Measurements from ENCODE around the gene FRAT1. TPM values are rescaled to one million over a fixed set of nuclear protein-coding genes. Genes with fewer than 3 reads are reported as not detected.

The FRAT1 gene
- total RNA-seq, 1 experiment from 2014 or later: 5.3 TPM

GRCh38 chr10:97298223-97298571, 20.9 kb upstream of the FRAT1 start:
- no peaks in the 10 kb centered on the region for H3K36me3 ChIP-seq (ENCODE audit: control insufficient read depth, insufficient read depth, low read length)
- peaks cover 8% of the 10 kb centered on the region; the same call in 1 of the 2 replicates for H3K4me1 ChIP-seq (ENCODE audit: control insufficient read depth, insufficient read depth, low read length)
- no peak overlapping the region for H3K4me3 ChIP-seq (ENCODE audit: low read depth in 2 of 2, low read length in 2 of 2)
- ChIA-PET CTCF (interaction anchor here (0.9 kb wide), 1 partner anchor 10 kb away, joined by 3 read pairs; no protein-coding TSS in a partner anchor), POLR2A (no interaction called here)
- in situ Hi-C loops (cut with HindIII; ENCODE audit: low pct_unique_long_range_greater_than_20kb, low sequenced_read_pairs) (no loop called here), intact Hi-C loops (cut with micrococcal nuclease; ENCODE audit: unreplicated experiment) (no loop called here)
- H3K9me3 ChIP-seq (ENCODE audit: control insufficient read depth, insufficient read depth, low read depth, low read length): no peaks in the 10 kb centered on the region
- TF ChIP-seq CTCF (IDR thresholded peaks at IDR 0.05) (no peak), POLR2AphosphoS5 (IDR thresholded peaks at IDR 0.05; ENCODE audit: low read depth, low read length) (no peak), REST (IDR thresholded peaks at IDR 0.05; ENCODE audit: insufficient read depth in 1 of 2, low read depth in 2 of 2, low read length in 1 of 2) (no peak), SIN3A (IDR thresholded peaks at IDR 0.05; ENCODE audit: borderline replicate concordance, insufficient read depth, low read depth, low read length) (no peak), TCF7L2 (IDR thresholded peaks at IDR 0.05; ENCODE audit: low read depth, low read length) (no peak)
- no peaks in the 10 kb centered on the region for H3K27me3 ChIP-seq (ENCODE audit: control insufficient read depth, insufficient read depth, low read length)
- ATAC-seq (no peak), DNase-seq (ENCODE audit: low read depth, low spot score) (no peak)
- BruUV-seq (replicated peaks): no TSS peak
- peak overlapping the region; percentile 18; the same call in 1 of the 2 replicates for H3K27ac ChIP-seq (ENCODE audit: low read length)

- H3K4me1 ChIP-seq (ENCODE audit: control insufficient read depth, insufficient read depth, low read length): no peaks in the 10 kb centered on the region
- no peak for ATAC-seq
- in situ Hi-C loops (cut with HindIII; ENCODE audit: low pct_unique_long_range_greater_than_20kb, low sequenced_read_pairs): no loop called here
- H3K27ac ChIP-seq (ENCODE audit: low read length): no peak overlapping the region
- no peaks in the 10 kb centered on the region for H3K27me3 ChIP-seq (ENCODE audit: control insufficient read depth, insufficient read depth, low read length)
- ChIA-PET CTCF (no interaction called here), POLR2A (no interaction called here)
- TF ChIP-seq TCF7L2 (IDR thresholded peaks at IDR 0.05; ENCODE audit: low read depth, low read length) (no peak), CTCF (IDR thresholded peaks at IDR 0.05) (no peak), POLR2AphosphoS5 (IDR thresholded peaks at IDR 0.05; ENCODE audit: low read depth, low read length) (no peak), REST (IDR thresholded peaks at IDR 0.05; ENCODE audit: insufficient read depth in 1 of 2, low read depth in 2 of 2, low read length in 1 of 2) (no peak), SIN3A (IDR thresholded peaks at IDR 0.05; ENCODE audit: borderline replicate concordance, insufficient read depth, low read depth, low read length) (no peak)
- DNase-seq (ENCODE audit: low read depth, low spot score): no peak
- intact Hi-C loops (cut with micrococcal nuclease; ENCODE audit: unreplicated experiment): no loop called here
- no peak overlapping the region for H3K4me3 ChIP-seq (ENCODE audit: low read depth in 2 of 2, low read length in 2 of 2)
- no peaks in the 10 kb centered on the region for H3K9me3 ChIP-seq (ENCODE audit: control insufficient read depth, insufficient read depth, low read depth, low read length)
- BruUV-seq (replicated peaks): no TSS peak
- H3K36me3 ChIP-seq (ENCODE audit: control insufficient read depth, insufficient read depth, low read length): no peaks in the 10 kb centered on the region
Observed at GRCh38 chr10:97300980-97301379, 18.1 kb upstream of the FRAT1 start.

Measured in Panc1 (cell line).